Smooth muscle cell (in vitro differentiated cells): ENCODE measurements around the gene HSPB1. TPM values are rescaled to one million over a fixed set of nuclear protein-coding genes. Genes with fewer than 3 reads are reported as not detected.
A peak's percentile ranks its signal among the peaks of the same experiment; 100 is the strongest.

Experiments used
- DNase-seq: peaks from one replicate; lab custom pipeline; 2025; ENCODE audit not compliant: unreplicated experiment; lab: John Stamatoyannopoulos, UW
- H2AFZ ChIP-seq: fragments of 200-600 bp; sonication (generic); 2 replicates; pipeline ENCODE4 v1.6.0; 2016; ENCODE audit warnings: antibody characterized with exemption, low read depth, mild to moderate bottlenecking
- H3F3A ChIP-seq: fragments of 200-600 bp; sonication (generic); 2 replicates; pipeline ENCODE4 v1.6.0; 2017; ENCODE audit warnings: antibody characterized with exemption, low read depth
- H3K27ac ChIP-seq: fragments of 200-600 bp; sonication (generic); 2 replicates; pipeline ENCODE4 v1.5.1; 2016; ENCODE audit warnings: low read depth, mild to moderate bottlenecking
- H3K27me3 ChIP-seq: fragments of 200-600 bp; sonication (generic); 2 replicates; pipeline ENCODE4 v1.6.1; 2016; ENCODE audit warnings: low read depth, mild to moderate bottlenecking
- H3K36me3 ChIP-seq: fragments of 200-600 bp; sonication (generic); 2 replicates; pipeline ENCODE4 v1.5.1; 2016; ENCODE audit warnings: low read depth
- H3K4me1 ChIP-seq: fragments of 200-600 bp; sonication (generic); 2 replicates; pipeline ENCODE4 v1.5.1; 2016; ENCODE audit warnings: low read depth
- H3K4me2 ChIP-seq: fragments of 200-600 bp; sonication (generic); 2 replicates; pipeline ENCODE4 v1.6.0; 2016; ENCODE audit warnings: mild to moderate bottlenecking
- H3K4me3 ChIP-seq: fragments of 200-600 bp; sonication (generic); 2 replicates; pipeline ENCODE4 v1.5.1; 2016; ENCODE audit warnings: mild to moderate bottlenecking
- H3K79me2 ChIP-seq: fragments of 200-600 bp; sonication (generic); 2 replicates; pipeline ENCODE4 v1.6.0; 2016; ENCODE audit warnings: low read depth, mild to moderate bottlenecking
- H3K9ac ChIP-seq: fragments of 200-600 bp; sonication (generic); 2 replicates; pipeline ENCODE4 v1.6.0; 2016; ENCODE audit warnings: low read depth
- H3K9me3 ChIP-seq: fragments of 200-600 bp; sonication (generic); replicated peaks from 2 replicates; pipeline ENCODE4 v1.5.1; 2016; ENCODE audit warnings: low read depth
- H4K20me1 ChIP-seq: fragments of 200-600 bp; sonication (generic); 2 replicates; pipeline ENCODE4 v1.6.0; 2016; ENCODE audit warnings: low read depth
- CTCF ChIP-seq: fragments of 200-600 bp; sonication (generic); IDR thresholded peaks from 2 replicates; pipeline ENCODE4 v1.5.1; 2017; ENCODE audit warnings: borderline replicate concordance, mild to moderate bottlenecking, antibody characterized with exemption; ENCODE audit not compliant: insufficient read depth, poor library complexity, severe bottlenecking
- WGBS: methylation state at CpG from one replicate; pipeline ENCODE4 v1.1.7; 2016; ENCODE audit warnings: low lambda C conversion rate; 5-methylcytosine and 5-hydroxymethylcytosine counted together
- polyA plus RNA-seq: library from polyadenylated mRNA; unstranded; fragments of >200 nt; fragmentation: Nextera tagmentation; extraction: Ambion mirVana; gene quantifications from 2 replicates; pipeline ENCODE4 v1.2.1, GENCODE V29; 2016
- total RNA-seq: library from RNA; depleted of rRNA; stranded (reverse); fragments of >200 nt; gene quantifications from 2 replicates; pipeline ENCODE4 v1.2.3, GENCODE V29; 2014

The HSPB1 gene
- total and polyA plus RNA-seq, 2 experiments from 2014 or later, result 484 to 1,842 TPM

GRCh38 chr7:76338298-76339084, 36.0 kb downstream of the HSPB1 start:
- no peak overlapping the region for H3K9ac ChIP-seq
- no peak for DNase-seq
- H3K4me2 ChIP-seq, result no peak overlapping the region
- no peaks in the 10 kb centered on the region for H3K27me3 ChIP-seq
- no peak overlapping the region for H3K4me3 ChIP-seq
- 66% methylated on average over 9 of the region's 9 CpGs for WGBS
- no peaks in the 10 kb centered on the region for H3K4me1 ChIP-seq
- no peak overlapping the region for H2AFZ ChIP-seq
- H3K36me3 ChIP-seq, result no peaks in the 10 kb centered on the region
- no peak for TF ChIP-seq CTCF
- H3K79me2 ChIP-seq, result peaks cover 100% of the 10 kb centered on the region
- peaks cover 8% of the 10 kb centered on the region for H3F3A ChIP-seq
- H3K27ac ChIP-seq, result peak overlapping the region; percentile 62
- H4K20me1 ChIP-seq, result peaks cover 100% of the 10 kb centered on the region
- no peaks in the 10 kb centered on the region for H3K9me3 ChIP-seq

- no peak for DNase-seq
- no peak overlapping the region for H3K9ac ChIP-seq
- TF ChIP-seq CTCF, result no peak
- peak overlapping the region; percentile 45 for H3K27ac ChIP-seq
- WGBS, result 91% methylated on average over 3 of the region's 3 CpGs
- H4K20me1 ChIP-seq, result peaks cover 99% of the 10 kb centered on the region
- H3K4me3 ChIP-seq, result no peak overlapping the region
- H3K27me3 ChIP-seq, result no peaks in the 10 kb centered on the region
- no peaks in the 10 kb centered on the region for H3K9me3 ChIP-seq
- no peak overlapping the region for H3K4me2 ChIP-seq
- peaks cover 3% of the 10 kb centered on the region for H3K36me3 ChIP-seq
- H3K4me1 ChIP-seq, result no peaks in the 10 kb centered on the region
- H2AFZ ChIP-seq, result no peak overlapping the region
- peaks cover 99% of the 10 kb centered on the region for H3K79me2 ChIP-seq
- H3F3A ChIP-seq, result peaks cover 6% of the 10 kb centered on the region
Measured at GRCh38 chr7:76340617-76341131, 38.2 kb downstream of the HSPB1 start.

- Histone ChIP-seq H3K4me2 (no peak overlapping the region), H3K36me3 (peaks cover 6% of the 10 kb centered on the region), H3K9me3 (no peaks in the 10 kb centered on the region), H2AFZ (no peak overlapping the region), H3K4me1 (no peaks in the 10 kb centered on the region), H3K9ac (no peak overlapping the region), H3K79me2 (peaks cover 99% of the 10 kb centered on the region), H3K4me3 (no peak overlapping the region), H3F3A (peaks cover 6% of the 10 kb centered on the region), H3K27me3 (no peaks in the 10 kb centered on the region), H4K20me1 (peaks cover 99% of the 10 kb centered on the region), H3K27ac (no peak overlapping the region)
- WGBS, result 89% methylated on average over 5 of the region's 5 CpGs
- no peak for TF ChIP-seq CTCF
- no peak for DNase-seq
Measured at GRCh38 chr7:76342222-76342621, 39.7 kb downstream of the HSPB1 start.
